ENCODE measurements around the gene BOK.

BOK gene, protein sequence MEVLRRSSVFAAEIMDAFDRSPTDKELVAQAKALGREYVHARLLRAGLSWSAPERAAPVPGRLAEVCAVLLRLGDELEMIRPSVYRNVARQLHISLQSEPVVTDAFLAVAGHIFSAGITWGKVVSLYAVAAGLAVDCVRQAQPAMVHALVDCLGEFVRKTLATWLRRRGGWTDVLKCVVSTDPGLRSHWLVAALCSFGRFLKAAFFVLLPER

DNA sequence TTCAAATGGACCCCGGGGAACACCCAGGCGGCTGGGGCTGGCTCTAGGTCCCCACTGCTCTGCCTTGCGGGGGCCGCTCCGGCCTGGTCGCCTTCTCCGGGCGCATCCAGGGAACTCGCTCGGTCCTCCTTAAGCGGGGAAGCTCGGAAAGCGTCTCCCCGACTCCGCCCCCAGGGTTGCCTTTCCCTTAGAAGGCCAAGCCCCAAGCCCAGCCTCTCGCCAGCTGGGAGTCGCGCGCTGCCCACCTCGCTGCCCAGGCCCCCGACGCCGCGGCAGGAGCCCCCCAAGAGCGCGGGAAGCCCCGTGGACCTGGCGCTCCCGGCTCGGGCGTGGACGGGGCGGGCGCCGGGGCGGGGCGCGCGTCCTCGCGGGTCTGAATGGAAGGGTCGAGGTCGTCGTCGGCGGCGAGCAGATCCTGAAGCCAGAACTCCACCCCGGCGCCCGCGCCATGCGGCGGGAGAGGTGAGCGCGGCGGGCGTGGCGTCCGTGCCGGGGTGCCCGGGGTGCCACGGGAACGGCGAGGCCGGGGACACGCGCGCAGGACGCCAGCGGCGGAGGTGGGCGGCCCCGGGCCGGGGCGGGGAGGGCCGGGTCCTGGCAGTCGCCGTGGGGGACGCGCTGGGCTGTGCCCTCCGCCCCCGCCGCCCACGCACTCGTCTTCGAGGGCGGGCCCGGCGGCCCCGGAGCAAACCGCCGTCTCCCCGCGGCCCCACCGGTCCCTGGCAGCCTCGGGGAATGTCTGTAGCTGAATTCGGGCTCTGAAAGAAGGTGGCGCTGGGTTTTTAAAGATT is at the start of gene BOK:
Gene BOK, plus strand, starts transcription at position 214 of the 791 bp plus-strand sequence. CDS start 739 bp downstream, outside the sequence.
- H3K4me3 ChIP-seq, result peak within 1 kb of the TSS in 1 of 10 experiments; percentile 7; a peak in 2 of 20 replicates
- TF ChIP-seq Cebpa-rat (IDR thresholded peaks at IDR 0.05), result no peak
- no peak within 1 kb of the TSS for H3K27ac ChIP-seq
- H3K9me3 ChIP-seq (replicated peaks in 1 of 11), result peaks cover 41 to 50% (median 45%) of the 10 kb centered on the region in 11 experiments
- peaks cover 0 to 17% (median 0%) of the 10 kb centered on the region in 11 experiments; a peak in 2 of 22 replicates for H4K20me1 ChIP-seq
- no peak within 1 kb of the TSS for H3K4me2 ChIP-seq
- H3K36me3 ChIP-seq, result no peaks in the 10 kb centered on the region; a peak in 1 of 22 replicates
- no peak within 1 kb of the TSS for H3K9ac ChIP-seq
- peaks cover 30 to 47% (median 38%) of the 10 kb centered on the region in 11 experiments for H3K27me3 ChIP-seq
- H3K4me1 ChIP-seq, result peaks cover 0 to 23% (median 14%) of the 10 kb centered on the region in 10 experiments; a peak in 14 of 20 replicates

DNA sequence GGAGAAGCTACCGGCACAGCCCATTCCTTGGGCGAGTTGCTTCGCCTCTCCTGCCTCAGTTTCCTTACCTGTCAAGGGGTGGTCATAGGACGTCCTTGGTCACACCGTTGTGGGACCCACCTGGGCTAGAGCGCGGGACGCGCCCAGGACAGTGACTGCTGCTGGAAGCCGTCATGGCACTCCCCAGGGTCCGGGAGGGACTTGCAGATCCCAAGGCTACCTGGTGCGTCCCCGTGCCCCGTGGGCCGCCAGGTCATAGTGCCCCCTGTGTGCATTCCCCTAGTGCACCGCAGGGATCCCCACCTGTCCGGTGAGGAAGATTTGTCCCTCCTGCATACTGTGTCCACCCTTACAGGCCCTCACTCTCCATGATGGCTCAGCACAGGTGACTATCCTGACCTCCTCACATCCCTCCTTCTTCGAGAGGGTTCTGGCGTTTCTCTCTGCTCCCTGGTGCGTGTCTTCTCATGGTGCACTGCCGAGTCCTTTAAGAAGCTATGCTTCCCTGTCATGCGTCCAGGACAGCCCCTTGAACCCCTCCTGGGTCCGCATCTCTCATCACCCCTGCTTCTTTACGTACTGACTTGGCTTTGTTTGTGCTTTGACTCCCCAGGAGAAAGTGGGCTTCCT is 49.3 kb upstream of the BOK start:
- Histone ChIP-seq H4K20me1 (peaks cover 34 to 38% (median 37%) of the 10 kb centered on the region in 11 experiments), H3K9ac (peak overlapping the region; percentile 75 to 94 (median 87)), H3K27ac (peak overlapping the region; percentile 79 to 90 (median 84)), H3K4me3 (peak overlapping the region; percentile 81 to 96 (median 91)), H3K4me1 (peaks cover 28 to 38% (median 34%) of the 10 kb centered on the region in 10 experiments), H3K4me2 (peak overlapping the region; percentile 74 to 98 (median 89)), H3K36me3 (peaks cover 0 to 21% (median 13%) of the 10 kb centered on the region in 11 experiments; a peak in 19 of 22 replicates), H3K27me3 (no peaks in the 10 kb centered on the region), H3K9me3 (replicated peaks in 1 of 11) (no peaks in the 10 kb centered on the region)
- no peak for TF ChIP-seq Cebpa-rat (IDR thresholded peaks at IDR 0.05)

DNA sequence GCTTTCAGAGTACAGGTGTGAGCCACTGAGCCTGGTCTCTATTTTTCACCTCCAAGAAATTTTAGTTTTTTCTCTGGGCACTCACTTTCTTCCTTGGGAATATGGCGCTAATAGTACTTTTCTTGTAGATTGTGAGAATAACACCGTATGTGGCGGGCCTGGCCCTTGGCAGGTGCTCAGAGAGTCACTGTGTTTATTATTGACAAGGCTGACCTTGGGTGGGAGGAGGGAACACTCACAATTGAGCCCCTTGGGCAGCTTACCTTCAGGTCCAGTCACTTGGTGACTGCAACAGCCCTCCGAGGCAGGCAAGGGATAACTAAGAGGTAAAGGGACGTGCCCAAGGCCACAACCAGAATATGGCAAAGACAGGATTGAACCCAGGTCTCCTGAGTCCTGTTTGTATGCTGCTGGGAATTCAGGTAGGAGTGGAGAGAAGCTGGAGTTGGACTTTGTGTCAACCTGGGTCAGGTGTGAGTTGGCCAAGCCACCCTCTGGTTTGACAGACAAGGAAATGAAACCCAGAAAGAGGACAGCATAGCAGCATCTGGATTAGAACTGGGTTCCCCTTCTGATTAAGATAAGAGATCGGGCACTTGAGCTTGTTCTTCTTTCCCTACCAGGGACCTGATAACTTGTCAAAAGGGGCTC is 47.3 kb upstream of the BOK start:
- H3K4me2 ChIP-seq, result no peak overlapping the region
- peaks cover 15 to 18% (median 17%) of the 10 kb centered on the region in 11 experiments; a peak in 21 of 22 replicates for H4K20me1 ChIP-seq
- no peak overlapping the region for H3K9ac ChIP-seq
- H3K9me3 ChIP-seq (replicated peaks in 1 of 11), result no peaks in the 10 kb centered on the region
- H3K27ac ChIP-seq, result no peak overlapping the region
- TF ChIP-seq Cebpa-rat (IDR thresholded peaks at IDR 0.05), result no peak
- peaks cover 0 to 5% (median 0%) of the 10 kb centered on the region in 11 experiments; a peak in 4 of 22 replicates for H3K36me3 ChIP-seq
- no peaks in the 10 kb centered on the region for H3K27me3 ChIP-seq
- peaks cover 20 to 26% (median 23%) of the 10 kb centered on the region in 10 experiments for H3K4me1 ChIP-seq
- H3K4me3 ChIP-seq, result no peak overlapping the region

DNA sequence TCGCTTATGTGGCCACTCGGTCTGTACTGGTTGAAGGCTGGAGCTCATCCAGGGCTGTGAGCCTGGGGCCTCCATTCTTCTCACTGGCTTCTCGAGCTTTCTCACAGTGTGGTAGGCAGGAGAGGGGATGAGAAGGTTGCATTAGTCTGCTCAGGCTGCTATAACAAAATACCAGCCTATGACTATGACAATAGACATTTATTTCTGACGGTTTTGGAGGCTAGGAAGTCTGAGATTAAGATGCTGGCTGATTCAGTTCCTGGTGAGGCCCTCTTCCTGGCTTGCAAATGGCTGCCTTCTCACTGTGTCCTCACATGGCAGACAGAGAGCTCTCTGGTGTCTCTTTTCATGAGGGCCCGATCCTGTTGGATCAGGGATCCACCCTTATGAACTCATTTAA is 44.0 kb upstream of the BOK start:
- Histone ChIP-seq H3K9ac (no peak overlapping the region), H4K20me1 (no peaks in the 10 kb centered on the region), H3K27ac (no peak overlapping the region), H3K4me3 (no peak overlapping the region), H3K27me3 (no peaks in the 10 kb centered on the region), H3K4me2 (no peak overlapping the region), H3K4me1 (peaks cover 1 to 6% (median 3%) of the 10 kb centered on the region in 10 experiments; a peak in 15 of 20 replicates), H3K9me3 (replicated peaks in 1 of 11) (peaks cover 0 to 7% (median 0%) of the 10 kb centered on the region in 11 experiments; a peak in 6 of 22 replicates), H3K36me3 (no peaks in the 10 kb centered on the region)
- no peak for TF ChIP-seq Cebpa-rat (IDR thresholded peaks at IDR 0.05)

DNA sequence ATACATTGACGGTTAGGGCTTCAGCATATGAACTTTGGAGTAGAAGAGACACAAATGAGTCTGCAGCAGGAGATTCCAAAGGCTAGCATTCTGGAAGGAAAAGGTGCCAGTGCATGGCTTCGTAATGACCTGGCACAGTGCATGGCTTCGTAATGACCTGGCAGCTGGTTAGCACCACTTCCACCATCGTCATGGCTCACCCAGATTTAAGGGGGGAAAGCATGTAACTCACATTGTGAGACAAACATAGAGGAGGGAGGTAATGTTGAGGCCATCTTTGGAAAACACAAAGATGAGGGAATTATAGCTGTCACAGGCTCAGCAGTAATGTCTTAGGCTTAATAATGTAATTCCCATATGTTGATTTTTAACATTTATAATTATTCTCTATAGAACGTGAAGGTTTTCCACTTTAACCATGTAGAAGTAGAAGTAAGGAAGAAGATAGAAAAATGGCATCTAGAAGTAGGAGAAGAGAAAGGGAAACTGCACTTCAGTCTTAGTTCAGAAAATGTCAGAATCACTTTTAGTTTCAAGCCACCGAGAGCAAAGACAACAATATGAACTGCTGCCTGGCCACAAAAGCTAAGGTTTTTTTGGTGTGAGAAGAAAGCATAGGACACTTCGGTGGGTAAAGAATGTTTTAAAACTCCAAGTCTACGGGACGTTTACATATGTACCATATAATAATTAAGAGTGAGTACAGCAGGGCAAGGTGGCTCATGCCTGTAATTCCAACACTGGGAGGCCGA is 43.4 kb upstream of the BOK start:
- Histone ChIP-seq H3K27me3 (no peaks in the 10 kb centered on the region), H3K36me3 (no peaks in the 10 kb centered on the region), H3K27ac (no peak overlapping the region), H3K9me3 (replicated peaks in 1 of 11) (peaks cover 0 to 7% (median 0%) of the 10 kb centered on the region in 11 experiments; a peak in 6 of 22 replicates), H3K4me1 (peaks cover 0 to 10% (median 8%) of the 10 kb centered on the region in 10 experiments; a peak in 13 of 20 replicates), H4K20me1 (no peaks in the 10 kb centered on the region), H3K4me2 (no peak overlapping the region), H3K9ac (no peak overlapping the region), H3K4me3 (no peak overlapping the region)
- TF ChIP-seq Cebpa-rat (IDR thresholded peaks at IDR 0.05), result no peak

DNA sequence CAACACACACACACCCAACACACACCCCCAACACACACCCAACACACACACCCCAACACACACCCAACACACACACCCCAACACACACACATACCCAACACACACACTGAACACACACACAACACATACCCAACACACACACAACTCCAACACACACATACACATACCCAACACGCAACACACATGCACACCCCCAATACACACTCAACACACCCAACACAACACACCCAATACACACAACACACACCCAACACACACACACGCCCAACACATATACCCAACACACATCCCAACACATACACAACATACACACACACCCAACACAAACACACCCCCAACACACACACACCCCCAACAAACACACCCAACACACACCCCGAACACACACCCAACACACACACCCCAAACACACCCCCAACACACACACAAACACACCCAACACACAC is 42.0 kb upstream of the BOK start:
- Histone ChIP-seq H3K4me1 (peaks cover 0 to 18% (median 16%) of the 10 kb centered on the region in 10 experiments; a peak in 16 of 20 replicates), H3K27me3 (no peaks in the 10 kb centered on the region), H3K9me3 (replicated peaks in 1 of 11) (peaks cover 0 to 7% (median 0%) of the 10 kb centered on the region in 11 experiments; a peak in 6 of 22 replicates), H3K27ac (no peak overlapping the region), H3K4me2 (no peak overlapping the region), H4K20me1 (no peaks in the 10 kb centered on the region), H3K9ac (no peak overlapping the region), H3K4me3 (no peak overlapping the region), H3K36me3 (no peaks in the 10 kb centered on the region)
- no peak for TF ChIP-seq Cebpa-rat (IDR thresholded peaks at IDR 0.05)

DNA sequence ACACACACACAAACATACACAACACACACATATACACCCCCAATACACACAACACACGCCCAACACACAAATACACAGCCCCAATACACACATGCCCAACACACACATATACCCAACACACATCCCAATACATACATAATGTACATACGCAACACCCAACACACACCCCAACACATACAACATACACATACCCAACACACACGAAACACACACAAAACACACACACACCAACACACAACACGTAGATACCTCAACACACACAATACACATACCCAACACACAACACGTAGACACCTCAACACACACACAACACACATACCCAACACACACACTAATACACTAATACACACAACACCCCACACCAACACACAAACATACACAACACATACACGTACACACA is 41.2 kb upstream of the BOK start:
- Histone ChIP-seq H3K27ac (no peak overlapping the region), H4K20me1 (no peaks in the 10 kb centered on the region), H3K4me1 (peaks cover 1 to 18% (median 16%) of the 10 kb centered on the region in 10 experiments; a peak in 18 of 20 replicates), H3K9ac (no peak overlapping the region), H3K36me3 (no peaks in the 10 kb centered on the region), H3K9me3 (replicated peaks in 1 of 11) (peaks cover 0 to 7% (median 0%) of the 10 kb centered on the region in 11 experiments; a peak in 6 of 22 replicates), H3K4me3 (no peak overlapping the region), H3K27me3 (no peaks in the 10 kb centered on the region), H3K4me2 (no peak overlapping the region)
- no peak for TF ChIP-seq Cebpa-rat (IDR thresholded peaks at IDR 0.05)

DNA sequence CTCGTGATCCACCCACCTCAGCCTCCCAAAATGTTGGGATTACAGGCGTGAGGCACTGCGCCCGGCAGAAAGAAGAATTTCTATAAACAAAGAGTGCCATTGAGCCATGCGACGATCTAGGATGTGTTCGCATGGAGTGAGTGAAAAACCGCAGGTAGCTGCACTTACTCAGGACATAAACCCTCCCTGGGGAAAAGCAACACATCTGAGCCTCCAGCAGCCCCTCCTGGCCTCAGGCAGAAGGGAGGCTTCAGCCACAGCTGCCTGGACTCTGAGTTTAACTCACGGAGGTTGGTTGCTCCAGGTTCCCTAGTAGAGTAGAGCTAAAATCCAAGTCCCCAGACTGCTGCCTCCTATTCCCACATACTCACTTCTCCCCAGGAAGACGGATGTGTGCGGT is 38.9 kb upstream of the BOK start:
- TF ChIP-seq Cebpa-rat (IDR thresholded peaks at IDR 0.05), result no peak
- Histone ChIP-seq H3K9me3 (replicated peaks in 1 of 11) (peaks cover 9 to 28% (median 14%) of the 10 kb centered on the region in 11 experiments; a peak in 16 of 22 replicates), H4K20me1 (no peaks in the 10 kb centered on the region), H3K4me3 (no peak overlapping the region), H3K4me1 (peaks cover 6 to 18% (median 16%) of the 10 kb centered on the region in 10 experiments; a peak in 18 of 20 replicates), H3K27ac (no peak overlapping the region), H3K27me3 (no peaks in the 10 kb centered on the region), H3K36me3 (no peaks in the 10 kb centered on the region), H3K4me2 (peak overlapping the region in 8 of 11 experiments; percentile 23 to 53 (median 32); a peak in 12 of 22 replicates), H3K9ac (no peak overlapping the region)

All from BLaER1 treated with 17β-estradiol and CSF1 and Interleukin-3, amounts not matched to agents 10 nM and 100 nM (cell line).